NOMO-1 treated with dmso at 0.1 percent for 144 hours (cell line): ENCODE data around the gene DGLUCY.
"Not testable (repeated sequence)": the region's sequence is repeated elsewhere in the genome, so short reads cannot be mapped to it uniquely, and the experiment has no call there.

Experiments
- DNase-seq: peaks from one replicate; lab custom pipeline; 2025; ENCODE audit not compliant: unreplicated experiment; lab: John Stamatoyannopoulos, UW

Gene DGLUCY

GRCh38 chr14:91204657-91205056 is 90.8 kb downstream of the DGLUCY start:
- DNase-seq = no peak

GRCh38 chr14:91205459-91205858 is 91.6 kb downstream of the DGLUCY start:
- no peak for DNase-seq

GRCh38 chr14:91207008-91207407 is 93.1 kb downstream of the DGLUCY start:
- no peak for DNase-seq

- no peak for DNase-seq
Observed at GRCh38 chr14:91211017-91211416, 97.1 kb downstream of the DGLUCY start.

GRCh38 chr14:91214306-91214705 is 100.4 kb downstream of the DGLUCY start:
- DNase-seq = no peak

- DNase-seq = no peak
Observed at GRCh38 chr14:91215381-91215780, 101.5 kb downstream of the DGLUCY start.

- no peak for DNase-seq
Observed at GRCh38 chr14:91216731-91217226, 102.9 kb downstream of the DGLUCY start.

- DNase-seq = no peak
Observed at GRCh38 chr14:91218014-91218413, 104.1 kb downstream of the DGLUCY start.

GRCh38 chr14:91219517-91220389 is 105.9 kb downstream of the DGLUCY start:
- DNase-seq = no peak

- DNase-seq = no peak
Observed at GRCh38 chr14:91220581-91221000, 106.7 kb downstream of the DGLUCY start.

- no peak for DNase-seq
Observed at GRCh38 chr14:91221270-91221669, 107.4 kb downstream of the DGLUCY start.

- no peak for DNase-seq
Observed at GRCh38 chr14:91223028-91223783, 109.3 kb downstream of the DGLUCY start.

- no peak for DNase-seq
Observed at GRCh38 chr14:91225025-91225424, 111.2 kb downstream of the DGLUCY start.

- not testable (repeated sequence) for DNase-seq
Observed at GRCh38 chr14:91226360-91226759, 112.5 kb downstream of the DGLUCY start.

- DNase-seq = no peak
Observed at GRCh38 chr14:91227183-91227628, 113.3 kb downstream of the DGLUCY start.

- DNase-seq = no peak
Observed at GRCh38 chr14:91228112-91229004, 114.5 kb downstream of the DGLUCY start.

GRCh38 chr14:91229005-91229382 is 115.1 kb downstream of the DGLUCY start:
- no peak for DNase-seq

GRCh38 chr14:91229743-91230200 is 115.9 kb downstream of the DGLUCY start:
- DNase-seq = peak; percentile 89

- DNase-seq = no peak
Observed at GRCh38 chr14:91230397-91231035, 116.6 kb downstream of the DGLUCY start.

- DNase-seq = no peak
Observed at GRCh38 chr14:91231446-91231845, 117.6 kb downstream of the DGLUCY start.
